ENCODE data around the gene SIX3. TPM values are rescaled to one million over a fixed set of nuclear protein-coding genes. Genes with fewer than 3 reads are reported as not detected.

The SIX3 gene
- total RNA-seq, 1 donor from 2014 or later, result not detected

- Mint-ChIP-seq H3K9me3 (no peaks in the 10 kb centered on the region), H3K4me3 (no peak overlapping the region), H3K27ac (no peak overlapping the region), H3K36me3 (no peaks in the 10 kb centered on the region), H3K27me3 (ENCODE audit: low read depth) (peaks cover 95% of the 10 kb centered on the region), H3K4me1 (peaks cover 19% of the 10 kb centered on the region)
- no peak for TF ChIP-seq CTCF (IDR thresholded peaks at IDR 0.05; ENCODE audit: unreplicated experiment)
- no peak for DNase-seq (ENCODE audit: low spot score in 2 of 2, unreplicated experiment in 2 of 2)
Observed at GRCh38 chr2:44934983-44935728, 6.3 kb upstream of the SIX3 start.

- Mint-ChIP-seq H3K36me3 (no peaks in the 10 kb centered on the region), H3K9me3 (no peaks in the 10 kb centered on the region), H3K27me3 (ENCODE audit: low read depth) (peaks cover 95% of the 10 kb centered on the region), H3K27ac (no peak overlapping the region), H3K4me1 (peaks cover 15% of the 10 kb centered on the region), H3K4me3 (no peak overlapping the region)
- TF ChIP-seq CTCF (IDR thresholded peaks at IDR 0.05; ENCODE audit: unreplicated experiment), result no peak
- DNase-seq (ENCODE audit: low spot score in 2 of 2, unreplicated experiment in 2 of 2), result no peak
Observed at GRCh38 chr2:44935729-44936098, 5.8 kb upstream of the SIX3 start.

- TF ChIP-seq CTCF (IDR thresholded peaks at IDR 0.05; ENCODE audit: unreplicated experiment), result no peak
- DNase-seq (ENCODE audit: low spot score in 2 of 2, unreplicated experiment in 2 of 2), result no peak
- H3K4me3 Mint-ChIP-seq, result no peak overlapping the region
- peaks cover 95% of the 10 kb centered on the region for H3K27me3 Mint-ChIP-seq (ENCODE audit: low read depth)
- H3K9me3 Mint-ChIP-seq, result no peaks in the 10 kb centered on the region
- peaks cover 15% of the 10 kb centered on the region for H3K4me1 Mint-ChIP-seq
- no peak overlapping the region for H3K27ac Mint-ChIP-seq
- no peaks in the 10 kb centered on the region for H3K36me3 Mint-ChIP-seq
Observed at GRCh38 chr2:44936275-44936674, 5.2 kb upstream of the SIX3 start.

- no peaks in the 10 kb centered on the region for H3K36me3 Mint-ChIP-seq
- no peak for TF ChIP-seq CTCF (IDR thresholded peaks at IDR 0.05; ENCODE audit: unreplicated experiment)
Observed at GRCh38 chr2:44936715-44937687, 4.5 kb upstream of the SIX3 start.

GRCh38 chr2:44937688-44938240, 3.7 kb upstream of the SIX3 start:
- Mint-ChIP-seq H3K36me3 (no peaks in the 10 kb centered on the region), H3K27me3 (ENCODE audit: low read depth) (peaks cover 94% of the 10 kb centered on the region), H3K9me3 (no peaks in the 10 kb centered on the region), H3K4me1 (peaks cover 26% of the 10 kb centered on the region), H3K27ac (no peak overlapping the region), H3K4me3 (no peak overlapping the region)
- no peak for TF ChIP-seq CTCF (IDR thresholded peaks at IDR 0.05; ENCODE audit: unreplicated experiment)
- no peak for DNase-seq (ENCODE audit: low spot score in 2 of 2, unreplicated experiment in 2 of 2)

More at GRCh38 chr2:44936715-44937687, 4.5 kb upstream of the SIX3 start:
- Mint-ChIP-seq H3K9me3 (no peaks in the 10 kb centered on the region), H3K4me1 (peaks cover 21% of the 10 kb centered on the region), H3K4me3 (no peak overlapping the region), H3K27ac (no peak overlapping the region), H3K27me3 (ENCODE audit: low read depth) (peaks cover 95% of the 10 kb centered on the region)
- no peak for DNase-seq (ENCODE audit: low spot score in 2 of 2, unreplicated experiment in 2 of 2)
